Gastroesophageal sphincter (tissue), 3 donors: ENCODE results near the gene TMPRSS3.

Experiments used
- CTCF ChIP-seq, 4 experiments: fragments of 200-600 bp in 2 of 4; fragments of 450-650 bp in 2 of 4; sonication (generic) in 1 of 4; IDR thresholded peaks; one replicate each; pipeline ENCODE4 v1.5.1; 2017 to 2019; ENCODE audit warnings: antibody characterized with exemption in 4 of 4, mild to moderate bottlenecking in 2 of 4, moderate library complexity in 2 of 4
- EP300 ChIP-seq: sonication (generic); formaldehyde crosslinking; IDR thresholded peaks from one replicate; pipeline ENCODE4 v1.6.1; 2017; ENCODE audit warnings: antibody characterized with exemption, mild to moderate bottlenecking
- POLR2AphosphoS5 ChIP-seq: sonication (generic); formaldehyde crosslinking; IDR thresholded peaks from one replicate; pipeline ENCODE4 v1.6.1; 2017; ENCODE audit warnings: antibody characterized with exemption

DNA sequence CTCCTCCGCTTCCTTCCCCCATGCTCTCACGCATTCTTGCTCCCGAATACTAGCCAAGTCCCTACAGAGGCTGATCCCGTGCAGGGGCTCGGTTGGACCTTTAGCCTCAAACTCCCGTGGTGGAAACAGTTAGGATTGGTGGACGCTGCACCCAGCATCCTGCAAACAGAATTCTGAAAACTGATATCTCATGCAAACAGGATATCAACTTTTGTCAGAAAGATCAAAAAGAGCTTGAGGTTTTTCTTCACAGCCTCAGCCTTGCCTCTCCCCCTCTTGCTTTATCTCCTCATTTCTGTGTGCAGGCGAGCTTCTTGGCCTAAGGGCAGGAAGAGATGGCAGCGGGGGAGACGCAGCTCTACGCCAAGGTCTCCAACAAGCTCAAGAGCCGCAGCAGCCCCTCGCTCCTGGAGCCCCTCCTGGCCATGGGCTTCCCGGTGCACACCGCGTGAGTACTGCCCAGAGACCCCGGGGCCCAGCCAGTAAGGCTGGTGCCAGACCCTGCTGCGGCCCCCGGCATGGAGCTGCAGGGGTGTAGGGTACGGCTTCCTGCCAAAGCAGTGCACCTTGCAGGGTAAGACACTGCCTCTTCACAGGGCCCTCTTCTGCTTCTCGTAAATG is 7.9 kb upstream of the TMPRSS3 start, which contains the start of gene UBASH3A:
- TF ChIP-seq CTCF (IDR thresholded peaks at IDR 0.05): no peak
- no peak for TF ChIP-seq POLR2AphosphoS5
- no peak for TF ChIP-seq EP300
